ENCODE measurements around the gene MPC1L.

- TF ChIP-seq CTCF (IDR thresholded peaks at IDR 0.05) = no peak
- no peak for TF ChIP-seq POLR2A (IDR thresholded peaks at IDR 0.05)
Measured at GRCh38 chrX:40578039-40578695, 45.1 kb upstream of the MPC1L start.
